ENCODE measurements around the gene NRBP1.

Gene NRBP1

GRCh38 chr2:27451095-27451494 lies 22.7 kb downstream of the NRBP1 start:
- Histone ChIP-seq H3K27me3 (ENCODE audit: low read depth, low read length) (no peaks in the 10 kb centered on the region), H2AFZ (ENCODE audit: low read depth, low read length) (no peak overlapping the region), H3K4me2 (ENCODE audit: low read length) (no peak overlapping the region), H3K4me1 (ENCODE audit: low read length) (no peaks in the 10 kb centered on the region), H3K9ac (ENCODE audit: low read length) (no peak overlapping the region), H3K9me3 (ENCODE audit: insufficient read depth, low read length) (no peaks in the 10 kb centered on the region), H3K79me2 (ENCODE audit: low read length) (no peaks in the 10 kb centered on the region), H3K36me3 (replicated peaks; ENCODE audit: low read depth, low read length) (no peaks in the 10 kb centered on the region), H4K20me1 (ENCODE audit: insufficient read depth, low read length) (no peaks in the 10 kb centered on the region), H3K27ac (ENCODE audit: low read length) (no peak overlapping the region), H3K4me3 (ENCODE audit: low read length) (no peak overlapping the region)
- TF ChIP-seq, protein P1, sequence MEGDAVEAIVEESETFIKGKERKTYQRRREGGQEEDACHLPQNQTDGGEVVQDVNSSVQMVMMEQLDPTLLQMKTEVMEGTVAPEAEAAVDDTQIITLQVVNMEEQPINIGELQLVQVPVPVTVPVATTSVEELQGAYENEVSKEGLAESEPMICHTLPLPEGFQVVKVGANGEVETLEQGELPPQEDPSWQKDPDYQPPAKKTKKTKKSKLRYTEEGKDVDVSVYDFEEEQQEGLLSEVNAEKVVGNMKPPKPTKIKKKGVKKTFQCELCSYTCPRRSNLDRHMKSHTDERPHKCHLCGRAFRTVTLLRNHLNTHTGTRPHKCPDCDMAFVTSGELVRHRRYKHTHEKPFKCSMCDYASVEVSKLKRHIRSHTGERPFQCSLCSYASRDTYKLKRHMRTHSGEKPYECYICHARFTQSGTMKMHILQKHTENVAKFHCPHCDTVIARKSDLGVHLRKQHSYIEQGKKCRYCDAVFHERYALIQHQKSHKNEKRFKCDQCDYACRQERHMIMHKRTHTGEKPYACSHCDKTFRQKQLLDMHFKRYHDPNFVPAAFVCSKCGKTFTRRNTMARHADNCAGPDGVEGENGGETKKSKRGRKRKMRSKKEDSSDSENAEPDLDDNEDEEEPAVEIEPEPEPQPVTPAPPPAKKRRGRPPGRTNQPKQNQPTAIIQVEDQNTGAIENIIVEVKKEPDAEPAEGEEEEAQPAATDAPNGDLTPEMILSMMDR (IDR thresholded peaks at IDR 0.05; ENCODE audit: low read depth, low read length): no peak
- TF ChIP-seq EZH2phosphoT487 (IDR thresholded peaks at IDR 0.05; ENCODE audit: low read depth): no peak

DNA sequence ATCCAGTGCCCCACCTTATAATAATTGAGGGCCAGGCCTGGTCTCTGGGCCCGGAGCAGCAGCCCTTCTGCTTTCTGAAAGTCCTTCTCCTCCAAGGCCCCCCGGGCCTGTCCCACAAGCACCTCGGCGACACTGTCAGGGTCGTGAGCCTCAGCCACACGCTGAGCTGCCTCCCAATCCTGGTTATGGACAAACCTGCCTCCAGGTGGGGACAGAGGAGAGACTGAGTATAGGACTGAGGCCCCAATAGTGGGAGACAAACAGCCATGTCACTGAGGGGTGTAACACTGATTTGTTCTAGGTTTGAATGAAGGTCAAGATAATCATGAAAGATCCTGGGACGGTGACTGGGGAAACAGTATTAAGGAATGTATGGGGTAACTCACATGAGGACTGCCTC lies 25.5 kb downstream of the NRBP1 start:
- Histone ChIP-seq H2AFZ (ENCODE audit: low read depth, low read length) (no peak overlapping the region), H3K4me2 (ENCODE audit: low read length) (no peak overlapping the region), H4K20me1 (ENCODE audit: insufficient read depth, low read length) (no peaks in the 10 kb centered on the region), H3K4me3 (ENCODE audit: low read length) (no peak overlapping the region), H3K9ac (ENCODE audit: low read length) (no peak overlapping the region), H3K36me3 (replicated peaks; ENCODE audit: low read depth, low read length) (no peaks in the 10 kb centered on the region), H3K79me2 (ENCODE audit: low read length) (no peaks in the 10 kb centered on the region), H3K27ac (ENCODE audit: low read length) (no peak overlapping the region), H3K4me1 (ENCODE audit: low read length) (no peaks in the 10 kb centered on the region), H3K27me3 (ENCODE audit: low read depth, low read length) (no peaks in the 10 kb centered on the region), H3K9me3 (ENCODE audit: insufficient read depth, low read length) (no peaks in the 10 kb centered on the region)
- TF ChIP-seq EZH2phosphoT487 (IDR thresholded peaks at IDR 0.05; ENCODE audit: low read depth): no peak
- TF ChIP-seq, protein P1 (IDR thresholded peaks at IDR 0.05; ENCODE audit: low read depth, low read length): no peak

GRCh38 chr2:27461118-27461517 lies 32.7 kb downstream of the NRBP1 start:
- no peak overlapping the region for H3K4me2 ChIP-seq (ENCODE audit: low read length)
- no peaks in the 10 kb centered on the region for H4K20me1 ChIP-seq (ENCODE audit: insufficient read depth, low read length)
- TF ChIP-seq EZH2phosphoT487 (IDR thresholded peaks at IDR 0.05; ENCODE audit: low read depth): no peak
- TF ChIP-seq, protein P1 (IDR thresholded peaks at IDR 0.05; ENCODE audit: low read depth, low read length): no peak
- no peaks in the 10 kb centered on the region for H3K9me3 ChIP-seq (ENCODE audit: insufficient read depth, low read length)
- no peak overlapping the region for H3K9ac ChIP-seq (ENCODE audit: low read length)
- H3K79me2 ChIP-seq (ENCODE audit: low read length): no peaks in the 10 kb centered on the region
- no peaks in the 10 kb centered on the region for H3K4me1 ChIP-seq (ENCODE audit: low read length)
- no peaks in the 10 kb centered on the region for H3K27me3 ChIP-seq (ENCODE audit: low read depth, low read length)
- no peaks in the 10 kb centered on the region for H3K36me3 ChIP-seq (replicated peaks; ENCODE audit: low read depth, low read length)
- no peak overlapping the region for H3K27ac ChIP-seq (ENCODE audit: low read length)
- H2AFZ ChIP-seq (ENCODE audit: low read depth, low read length): no peak overlapping the region
- no peak overlapping the region for H3K4me3 ChIP-seq (ENCODE audit: low read length)

GRCh38 chr2:27464443-27464842 lies 36.0 kb downstream of the NRBP1 start:
- H3K9me3 ChIP-seq (ENCODE audit: insufficient read depth, low read length): no peaks in the 10 kb centered on the region
- H3K36me3 ChIP-seq (replicated peaks; ENCODE audit: low read depth, low read length): no peaks in the 10 kb centered on the region
- no peak overlapping the region for H3K27ac ChIP-seq (ENCODE audit: low read length)
- no peak overlapping the region for H3K9ac ChIP-seq (ENCODE audit: low read length)
- no peaks in the 10 kb centered on the region for H3K4me1 ChIP-seq (ENCODE audit: low read length)
- H2AFZ ChIP-seq (ENCODE audit: low read depth, low read length): no peak overlapping the region
- H3K27me3 ChIP-seq (ENCODE audit: low read depth, low read length): no peaks in the 10 kb centered on the region
- TF ChIP-seq, protein P1 (IDR thresholded peaks at IDR 0.05; ENCODE audit: low read depth, low read length): no peak
- no peak for TF ChIP-seq EZH2phosphoT487 (IDR thresholded peaks at IDR 0.05; ENCODE audit: low read depth)
- H3K4me3 ChIP-seq (ENCODE audit: low read length): no peak overlapping the region
- no peak overlapping the region for H3K4me2 ChIP-seq (ENCODE audit: low read length)
- H4K20me1 ChIP-seq (ENCODE audit: insufficient read depth, low read length): no peaks in the 10 kb centered on the region
- no peaks in the 10 kb centered on the region for H3K79me2 ChIP-seq (ENCODE audit: low read length)

All from OCI-LY3 (cell line).